ENCODE data around the gene WDR1.

DNA sequence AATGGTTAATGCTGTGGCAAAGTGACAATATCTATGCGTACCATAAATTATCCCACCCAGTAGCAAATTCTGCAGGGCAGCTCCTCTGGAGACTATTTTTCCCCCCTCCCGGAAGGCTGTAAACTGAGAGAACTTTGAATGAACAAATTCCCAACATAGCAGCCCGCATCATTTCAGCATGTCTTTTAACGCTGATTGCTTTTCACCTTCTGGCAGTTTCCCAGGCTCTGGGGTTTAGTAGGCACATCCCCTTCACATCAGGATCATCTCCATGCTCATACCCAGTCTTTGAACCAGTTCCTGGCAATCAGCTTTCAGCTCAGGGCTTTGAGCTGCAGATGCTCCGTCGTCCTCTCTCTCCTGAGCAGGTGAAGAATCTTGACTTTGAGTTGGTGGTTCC lies 26.6 kb upstream of the WDR1 start:
- TF ChIP-seq, protein P1, sequence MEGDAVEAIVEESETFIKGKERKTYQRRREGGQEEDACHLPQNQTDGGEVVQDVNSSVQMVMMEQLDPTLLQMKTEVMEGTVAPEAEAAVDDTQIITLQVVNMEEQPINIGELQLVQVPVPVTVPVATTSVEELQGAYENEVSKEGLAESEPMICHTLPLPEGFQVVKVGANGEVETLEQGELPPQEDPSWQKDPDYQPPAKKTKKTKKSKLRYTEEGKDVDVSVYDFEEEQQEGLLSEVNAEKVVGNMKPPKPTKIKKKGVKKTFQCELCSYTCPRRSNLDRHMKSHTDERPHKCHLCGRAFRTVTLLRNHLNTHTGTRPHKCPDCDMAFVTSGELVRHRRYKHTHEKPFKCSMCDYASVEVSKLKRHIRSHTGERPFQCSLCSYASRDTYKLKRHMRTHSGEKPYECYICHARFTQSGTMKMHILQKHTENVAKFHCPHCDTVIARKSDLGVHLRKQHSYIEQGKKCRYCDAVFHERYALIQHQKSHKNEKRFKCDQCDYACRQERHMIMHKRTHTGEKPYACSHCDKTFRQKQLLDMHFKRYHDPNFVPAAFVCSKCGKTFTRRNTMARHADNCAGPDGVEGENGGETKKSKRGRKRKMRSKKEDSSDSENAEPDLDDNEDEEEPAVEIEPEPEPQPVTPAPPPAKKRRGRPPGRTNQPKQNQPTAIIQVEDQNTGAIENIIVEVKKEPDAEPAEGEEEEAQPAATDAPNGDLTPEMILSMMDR (conservative IDR thresholded peaks at IDR 0.05; ENCODE audit: low read depth, low read length): no peak
- no peak for TF ChIP-seq EZH2 (IDR thresholded peaks at IDR 0.05; ENCODE audit: borderline replicate concordance, low read depth, low read length, poor library complexity, severe bottlenecking)
